Glomerular visceral epithelial cell (primary cell): ENCODE results near the gene EMCN.
"Not testable (repeated sequence)": the region's sequence is repeated elsewhere in the genome, so short reads cannot be mapped to it uniquely, and the experiment has no call there.

ENCODE experiments used
- DNase-seq: peaks from one replicate; pipeline ENCODE4 v3.0.0-alpha.2; 2016; ENCODE audit errors: extremely low spot score

The EMCN gene

DNA sequence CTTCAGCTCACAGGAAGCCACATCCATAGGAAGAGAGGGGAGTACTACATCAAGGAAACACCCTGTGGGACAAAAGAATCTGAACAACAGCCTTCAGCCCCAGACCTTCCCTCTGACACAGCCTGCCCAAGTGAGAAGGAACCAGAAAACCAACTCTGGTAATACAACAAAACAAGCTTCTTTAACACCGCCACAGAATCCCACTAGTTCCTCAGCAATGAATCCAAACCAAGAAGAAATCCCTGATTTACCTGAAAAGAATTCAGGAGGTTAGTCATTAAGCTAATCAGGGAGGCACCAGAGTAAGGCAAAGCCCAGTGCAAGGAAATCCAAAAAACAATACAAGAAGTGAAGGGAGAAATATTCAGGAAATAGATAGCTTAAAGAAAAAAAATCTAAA, 137.4 kb downstream of the EMCN start:
- not testable (repeated sequence) for DNase-seq

DNA sequence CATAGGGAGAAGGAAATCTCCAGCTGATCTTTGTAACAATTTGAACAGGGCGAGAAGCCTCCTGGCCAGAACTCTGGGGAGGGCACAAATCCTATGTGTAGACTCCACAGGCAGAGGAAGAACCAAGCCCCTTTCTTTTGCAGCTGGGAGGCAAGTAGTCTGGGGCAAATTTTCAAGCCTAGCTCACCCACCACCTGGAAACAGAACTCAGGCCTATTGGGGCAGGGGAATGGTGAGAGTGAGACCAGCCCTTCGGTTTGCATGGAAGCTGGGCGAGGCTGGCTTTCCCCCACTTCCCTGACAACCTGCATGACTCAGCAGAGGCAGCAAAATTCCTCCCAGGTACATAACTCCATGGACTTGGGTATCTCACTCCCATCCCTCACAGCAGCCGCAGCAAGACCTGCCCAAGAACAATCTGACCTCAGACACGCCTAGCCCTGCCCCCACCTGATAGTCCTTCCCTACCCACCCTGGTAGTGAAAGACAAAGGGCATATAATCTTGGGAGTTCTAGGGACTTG, 138.2 kb downstream of the EMCN start:
- DNase-seq: no peak

DNA sequence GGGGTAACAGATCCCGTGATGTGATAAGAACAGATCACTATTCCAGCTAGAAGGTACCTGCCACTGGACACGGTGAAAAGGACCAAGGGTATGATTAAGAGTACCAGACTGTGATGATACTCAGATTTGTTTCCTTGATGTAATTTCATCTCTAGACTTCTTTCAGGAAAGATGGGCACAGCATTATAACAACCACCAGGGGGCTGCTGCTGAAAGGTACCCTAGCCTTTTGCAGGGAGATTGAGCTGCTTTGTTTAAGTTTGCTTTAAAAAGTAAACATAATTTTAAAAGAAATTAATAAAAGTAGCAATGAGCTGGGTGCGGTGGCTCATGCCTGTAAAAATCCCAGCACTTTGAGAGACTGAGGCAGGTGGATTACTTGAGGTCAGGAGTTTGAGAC, 145.4 kb downstream of the EMCN start:
- DNase-seq: peak; percentile 10

DNA sequence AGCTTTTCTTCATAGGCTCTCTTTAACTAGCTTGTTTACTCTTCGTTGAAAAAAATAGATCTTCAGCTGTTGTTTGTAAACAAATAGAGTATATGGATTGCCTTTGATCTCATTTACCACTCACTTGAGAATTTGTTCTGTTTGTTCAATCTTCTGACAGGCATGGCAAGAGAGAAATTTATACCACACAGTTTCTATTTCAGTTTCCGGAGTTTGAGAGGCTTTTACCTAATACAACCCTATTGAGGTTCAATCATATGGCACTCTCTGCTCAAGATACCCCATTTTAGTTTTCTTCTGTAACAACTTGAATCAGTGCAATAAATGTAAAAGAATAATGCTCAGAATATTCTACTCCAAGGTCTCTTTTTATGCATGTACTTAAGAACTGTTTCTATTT, 148.0 kb downstream of the EMCN start:
- no peak for DNase-seq

DNA sequence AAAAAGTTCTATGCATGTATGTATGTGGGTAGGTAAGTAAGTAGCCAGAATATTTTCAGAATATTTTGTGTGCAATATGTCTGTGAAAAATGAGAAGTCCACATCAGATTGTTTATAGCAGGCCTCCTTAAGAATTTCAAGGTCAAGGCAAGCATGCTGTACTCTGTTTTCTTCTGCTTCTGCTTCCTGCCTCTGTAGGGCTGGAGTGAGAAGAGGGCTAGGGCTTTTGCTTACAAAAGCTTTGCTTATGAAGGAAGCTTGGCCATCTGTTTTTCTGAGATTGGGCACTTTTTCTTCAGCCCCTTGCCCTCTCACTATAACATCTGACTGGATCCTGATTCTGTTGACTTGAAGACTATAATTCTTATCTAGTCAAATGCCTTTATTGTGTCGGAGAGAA, 150.4 kb downstream of the EMCN start:
- DNase-seq: no peak

DNA sequence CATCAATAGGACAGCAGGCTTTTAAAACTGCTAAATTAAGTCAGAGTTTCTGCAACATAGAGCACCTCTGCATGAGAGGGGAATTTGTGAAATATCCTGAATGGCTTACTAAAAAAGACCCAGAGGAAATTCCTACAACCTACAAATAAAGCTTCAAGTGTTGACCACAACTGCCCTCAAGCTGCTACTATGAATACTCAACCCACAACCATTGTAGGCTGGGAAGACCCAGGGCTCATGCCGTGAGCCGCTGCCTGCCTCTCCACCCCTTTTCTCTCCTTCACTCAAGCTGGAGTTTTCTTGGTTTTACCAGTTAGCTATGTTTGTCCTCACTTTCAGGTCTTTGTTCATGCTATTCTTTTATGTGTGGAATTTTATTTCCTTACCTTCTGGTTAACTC, 151.6 kb downstream of the EMCN start:
- no peak for DNase-seq

DNA sequence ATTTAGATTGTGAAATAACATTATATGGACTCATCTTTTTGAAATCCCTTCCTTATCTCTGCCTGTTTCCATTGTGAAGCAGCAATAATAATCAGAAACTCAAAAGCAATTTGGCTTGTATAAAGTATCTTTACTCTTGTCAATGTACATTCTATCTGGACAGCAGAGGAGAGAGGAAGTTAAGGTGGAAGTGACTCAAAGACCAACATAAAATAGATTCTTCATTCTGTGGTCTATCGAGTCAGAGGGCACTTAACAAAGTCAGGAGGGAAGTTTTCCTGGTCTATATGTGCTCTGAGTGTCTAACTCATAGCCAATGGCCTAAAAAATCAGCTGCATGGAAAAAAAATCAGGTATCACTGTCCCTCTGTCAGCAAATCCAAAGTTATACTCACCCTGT, 155.5 kb downstream of the EMCN start:
- peak; percentile 6 for DNase-seq

DNA sequence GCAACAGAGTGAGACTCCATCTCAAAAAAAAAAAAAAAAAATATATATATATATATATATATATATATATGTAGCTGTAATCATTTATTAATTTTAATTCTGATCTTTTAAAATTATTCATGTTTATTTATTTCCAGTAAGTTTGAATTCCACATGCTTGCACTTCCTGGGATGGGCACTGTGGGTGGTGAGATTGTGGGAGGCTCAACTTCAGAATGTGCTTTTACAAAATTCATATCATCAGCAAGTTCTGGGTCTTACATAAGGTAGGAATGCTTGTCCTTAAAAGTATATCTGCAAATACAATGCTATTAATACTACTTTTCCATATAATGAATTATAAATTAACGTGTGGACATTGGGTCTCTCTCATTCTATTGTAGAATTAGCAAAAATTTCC, 156.5 kb downstream of the EMCN start:
- DNase-seq: no peak

DNA sequence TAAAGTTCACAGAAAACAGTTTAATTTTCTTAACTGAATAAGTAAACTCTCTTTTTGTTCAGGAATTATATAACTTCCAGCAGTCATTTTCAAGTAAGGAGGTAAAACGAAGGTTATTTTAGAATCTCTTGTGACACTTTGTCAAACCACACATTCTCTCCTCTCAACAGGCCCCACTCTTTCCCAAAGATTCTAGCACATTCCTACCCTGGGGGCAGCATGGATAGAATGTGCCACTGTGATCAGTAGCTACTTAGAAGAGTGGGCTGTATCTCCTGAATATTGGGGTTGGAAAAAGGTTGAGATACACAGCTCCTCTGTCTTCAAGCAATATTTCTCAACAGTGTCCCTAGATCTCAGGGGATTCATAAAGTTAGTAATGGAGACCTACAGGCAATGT, 157.6 kb downstream of the EMCN start:
- DNase-seq: no peak

DNA sequence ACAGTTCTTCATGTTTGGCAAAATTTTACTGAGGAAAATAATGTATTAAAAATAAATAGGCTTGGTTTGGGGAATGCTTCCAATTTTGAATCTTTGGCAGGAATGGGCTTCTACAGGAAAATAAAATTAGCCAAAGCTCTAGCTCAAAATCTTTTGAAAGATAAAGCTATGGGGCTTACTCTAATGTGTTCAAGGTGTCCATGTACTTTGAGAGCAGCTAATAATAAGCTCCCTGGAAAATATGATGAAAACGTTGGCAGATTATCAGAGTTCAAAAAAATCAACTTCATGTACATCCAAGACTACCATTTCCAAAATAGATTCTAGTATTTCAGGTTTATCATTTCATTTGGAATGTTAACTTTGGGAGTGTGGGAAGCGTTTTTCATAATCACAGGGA, 158.4 kb downstream of the EMCN start:
- DNase-seq: no peak

DNA sequence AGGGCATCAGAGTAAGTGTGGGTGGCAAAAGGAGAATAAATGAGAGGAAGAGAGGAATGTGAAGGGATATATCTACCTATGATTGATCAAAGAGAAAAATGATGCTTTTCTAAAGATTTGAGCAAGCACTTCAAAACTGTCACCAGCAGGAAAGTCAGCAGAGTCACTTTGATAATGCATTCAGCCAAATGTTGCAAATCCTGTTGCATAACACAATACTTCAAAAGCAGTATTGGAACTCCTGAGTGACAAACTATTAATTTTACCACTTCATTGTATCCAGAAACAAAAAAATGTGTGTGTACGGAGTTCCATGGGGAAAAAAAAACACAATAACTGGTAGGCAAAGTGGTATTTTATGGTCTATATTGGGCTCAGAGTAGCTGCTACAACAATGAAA, 160.3 kb downstream of the EMCN start:
- no peak for DNase-seq

DNA sequence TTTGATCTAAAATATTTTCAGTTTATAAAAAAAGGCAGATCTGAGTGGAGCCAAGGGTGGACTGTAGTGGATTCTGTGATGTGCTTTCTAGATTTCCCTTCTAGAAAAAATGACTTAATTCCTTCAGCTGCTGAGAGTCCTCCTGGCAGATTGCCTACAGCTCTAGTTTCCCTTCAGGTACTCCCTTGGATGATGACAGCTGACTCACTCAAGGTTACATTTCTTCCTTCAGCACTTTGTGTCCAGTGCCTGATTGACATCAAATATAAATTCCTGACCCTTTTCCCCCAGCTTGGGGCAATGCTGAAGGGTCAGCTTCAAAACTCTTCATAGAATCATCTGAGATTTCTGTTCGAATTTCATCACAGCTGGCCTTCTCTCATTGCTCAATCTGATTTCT, 161.7 kb downstream of the EMCN start:
- peak; percentile 4 for DNase-seq

DNA sequence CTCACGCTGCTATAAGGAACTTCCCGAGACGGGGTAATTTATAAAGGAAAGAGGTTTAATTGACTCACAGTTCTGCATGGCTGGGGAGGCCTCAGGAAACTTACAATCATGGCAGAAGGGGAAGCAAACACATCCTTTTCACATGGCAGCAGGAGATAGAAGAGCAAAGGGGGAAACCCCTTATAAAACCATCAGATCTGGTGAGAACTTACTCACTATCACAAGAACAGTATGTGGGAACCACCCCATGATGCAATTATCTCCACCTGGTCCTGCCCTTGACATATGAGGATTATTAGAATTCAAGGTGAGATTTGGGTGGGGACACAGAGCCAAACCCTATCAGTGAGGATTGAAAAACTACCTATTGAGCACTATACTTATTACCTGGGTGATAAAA, 165.5 kb downstream of the EMCN start:
- DNase-seq: not testable (repeated sequence)

DNA sequence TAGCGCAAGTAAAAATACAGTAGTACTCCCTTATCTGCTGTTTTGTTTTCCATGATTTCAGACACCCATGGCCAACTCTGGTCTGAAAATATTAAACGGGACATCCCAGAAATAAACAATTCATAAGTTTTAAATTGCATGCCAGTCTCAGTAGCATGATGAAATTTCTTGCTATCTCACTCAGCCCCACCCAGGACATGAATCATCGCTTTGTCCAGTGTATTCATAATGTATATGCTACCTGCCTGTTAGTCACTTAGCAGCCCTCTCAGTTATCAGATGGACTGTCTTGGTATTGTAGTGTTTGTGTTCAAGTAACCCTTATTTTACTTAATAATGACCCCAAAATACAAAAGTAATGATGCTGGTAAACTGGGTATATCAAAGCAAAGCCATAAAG, 169.3 kb downstream of the EMCN start:
- DNase-seq: peak; percentile 60

DNA sequence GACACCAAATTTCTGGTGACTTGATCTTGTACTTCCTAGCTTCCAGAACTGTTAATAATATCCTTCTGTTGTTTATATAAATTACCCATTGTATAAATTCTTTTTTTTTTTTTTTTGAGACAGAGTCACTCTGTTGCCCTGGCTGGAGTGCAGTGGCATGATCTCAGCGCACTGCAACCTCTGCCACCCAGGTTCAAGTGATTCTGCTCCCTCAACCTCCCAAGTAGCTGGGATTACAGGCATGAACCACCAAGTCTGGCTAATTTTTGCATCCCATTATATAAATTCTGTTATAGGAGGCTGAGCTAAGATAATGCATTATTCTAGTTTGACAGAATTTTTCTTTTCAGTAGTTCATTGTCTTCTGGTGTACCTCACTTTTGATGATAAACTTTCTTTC, 170.6 kb downstream of the EMCN start:
- no peak for DNase-seq

DNA sequence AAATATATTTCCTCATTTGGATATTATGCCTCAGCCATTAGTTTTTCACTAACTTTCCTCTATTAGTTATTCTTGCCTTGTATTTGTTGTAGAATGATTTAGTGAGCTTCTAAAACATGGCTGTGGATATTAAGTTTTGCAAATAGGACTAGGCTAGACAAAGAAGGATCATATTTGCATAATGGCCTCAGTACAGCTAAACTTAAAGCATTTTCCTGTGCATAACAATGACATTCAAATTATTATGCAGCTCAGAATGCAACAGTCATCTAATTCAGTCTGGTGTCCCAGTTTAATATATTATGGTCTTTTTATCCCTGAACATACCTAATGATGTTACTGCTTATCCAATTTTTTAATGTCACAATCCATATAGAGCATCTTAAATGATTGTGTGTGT, 172.2 kb downstream of the EMCN start:
- no peak for DNase-seq
